Measurements from ENCODE around the gene IFNA5.

Gene IFNA5

GRCh38 chr9:21305213-21305612 lies at the start of gene IFNA5:
Gene IFNA5 (minus strand): TSS chr9:21305313. CDS start chr9:21305256, 57 bp downstream.
- DNase-seq, result no peak

- DNase-seq, result no peak
Measured at GRCh38 chr9:21350787-21351186, 45.7 kb upstream of the IFNA5 start, which contains the start of gene IFNA6. Gene IFNA6 (minus strand): TSS chr9:21350887. CDS start chr9:21350887, 0 bp downstream.

GRCh38 chr9:21348430-21348970 lies 43.4 kb upstream of the IFNA5 start:
- DNase-seq, result no peak

GRCh38 chr9:21340735-21341134 lies 35.6 kb upstream of the IFNA5 start:
- DNase-seq, result no peak

DNA sequence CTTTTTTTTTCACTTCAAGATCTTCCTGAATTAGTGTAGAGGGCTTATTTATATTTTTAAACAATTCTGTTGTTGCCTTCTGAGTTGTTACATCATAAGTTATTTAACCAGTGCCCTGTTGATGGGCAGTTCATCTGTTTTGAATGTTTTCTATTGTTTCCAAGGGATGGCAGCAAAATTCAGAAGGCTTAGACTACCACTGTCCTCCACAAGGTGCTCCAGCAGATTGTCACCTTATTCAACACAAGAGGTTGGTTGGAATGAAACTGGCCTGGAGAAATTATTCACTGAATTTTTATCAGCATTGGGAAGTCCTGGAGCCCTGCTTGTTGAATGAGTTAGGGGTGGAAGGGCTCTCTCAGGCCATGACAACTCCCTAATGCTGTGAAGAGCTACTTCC lies 31.3 kb upstream of the IFNA5 start:
- DNase-seq, result no peak

- peak; percentile 81 to 86 for DNase-seq
Measured at GRCh38 chr9:21334701-21335632, 29.9 kb upstream of the IFNA5 start, which contains the start of gene KLHL9. Gene KLHL9 (minus strand): TSS chr9:21335404. CDS start chr9:21334859, 545 bp downstream.

GRCh38 chr9:21333226-21333625 lies 28.1 kb upstream of the IFNA5 start:
- no peak for DNase-seq

GRCh38 chr9:21331676-21332402 lies 26.7 kb upstream of the IFNA5 start:
- DNase-seq, result no peak

DNA sequence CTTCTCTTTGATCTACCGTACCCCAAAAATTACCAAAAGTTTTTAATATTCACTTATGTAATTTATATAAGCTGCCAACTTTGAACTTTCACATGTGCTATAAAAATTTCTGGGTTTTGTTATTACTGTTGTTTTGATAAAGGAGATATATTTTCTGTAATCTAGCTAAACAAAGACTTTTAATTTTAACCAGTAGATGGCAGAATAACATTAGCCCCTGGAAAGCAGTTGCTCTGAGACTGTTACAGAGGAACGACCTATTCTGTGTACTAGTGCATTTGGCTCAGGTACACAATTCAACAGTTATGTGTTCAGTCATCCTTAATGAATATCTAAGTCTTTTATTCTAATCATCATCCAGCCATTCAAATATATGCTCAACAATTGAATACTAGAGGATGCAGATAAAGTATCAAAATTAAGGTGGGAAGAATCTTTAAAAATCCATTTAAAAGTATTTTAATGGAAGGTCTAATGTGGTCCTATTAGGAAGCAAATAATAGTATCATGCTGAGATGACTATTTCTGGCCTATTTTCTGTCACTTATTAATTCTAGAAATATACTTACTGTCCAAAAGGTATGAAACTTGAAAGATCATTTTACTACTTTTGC lies 21.5 kb upstream of the IFNA5 start:
- DNase-seq, result peak in 1 of 2 donors; percentile 48

DNA sequence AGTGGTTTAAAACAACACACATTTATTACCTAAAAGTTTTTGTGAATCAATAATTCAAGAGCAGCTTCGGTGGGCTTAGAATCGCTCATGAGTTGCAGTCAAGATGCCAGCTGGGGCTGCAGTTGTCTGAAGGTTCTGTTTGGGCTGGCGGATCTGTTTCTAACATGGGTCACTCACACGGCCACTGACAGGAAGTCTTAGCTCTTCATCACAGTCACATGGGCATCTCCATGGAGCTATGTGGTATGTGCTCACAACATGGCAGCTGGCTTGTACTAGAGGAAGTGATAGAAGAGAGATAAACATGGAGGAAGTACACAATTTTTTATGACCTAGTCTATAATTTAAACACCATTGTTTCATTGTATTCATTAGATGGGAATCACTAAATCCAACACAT lies 18.9 kb upstream of the IFNA5 start:
- DNase-seq, result no peak

GRCh38 chr9:21322911-21323461 lies 17.9 kb upstream of the IFNA5 start:
- peak in 1 of 2 donors; percentile 79 for DNase-seq

DNA sequence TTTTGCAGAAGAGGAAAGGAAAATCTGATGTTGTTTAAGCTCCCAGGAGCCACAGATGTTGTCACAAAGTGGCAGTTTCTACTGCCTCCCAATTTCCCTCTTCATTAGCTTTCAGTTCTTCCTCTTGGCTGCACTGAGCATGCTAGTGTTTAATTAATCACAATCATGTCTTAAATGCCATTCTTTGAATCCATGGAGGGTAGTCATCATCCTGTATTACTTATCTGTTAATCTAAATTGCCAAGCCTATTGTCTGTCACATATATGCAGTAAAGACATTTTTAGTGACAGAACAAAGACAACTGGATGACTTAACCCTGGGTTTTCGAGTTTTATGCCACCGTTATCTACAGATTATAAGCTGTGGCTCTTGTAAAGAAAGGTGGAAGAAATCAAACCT lies 15.4 kb upstream of the IFNA5 start:
- DNase-seq, result no peak

GRCh38 chr9:21317956-21318923 lies 13.1 kb upstream of the IFNA5 start:
- peak in 1 of 2 donors; percentile 42 for DNase-seq

DNA sequence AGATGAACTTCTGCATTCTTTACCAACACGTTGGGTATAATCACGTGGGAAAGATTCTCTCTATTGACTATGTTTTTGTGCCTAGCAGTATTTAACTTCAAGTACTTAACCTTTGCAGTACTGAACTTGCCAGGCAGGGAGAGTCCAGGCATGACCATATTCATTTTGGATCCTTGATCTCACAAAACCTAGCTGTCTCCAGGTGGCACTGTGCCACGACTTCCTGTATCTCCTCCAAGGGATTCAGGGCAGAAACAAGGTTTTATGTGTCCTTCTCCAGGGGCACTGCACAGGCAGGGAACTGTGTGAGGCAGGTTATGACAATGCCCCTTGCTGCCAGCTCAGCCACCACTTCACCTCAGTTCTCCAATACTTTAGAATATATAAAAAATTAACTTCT lies 11.7 kb upstream of the IFNA5 start:
- DNase-seq, result no peak

DNA sequence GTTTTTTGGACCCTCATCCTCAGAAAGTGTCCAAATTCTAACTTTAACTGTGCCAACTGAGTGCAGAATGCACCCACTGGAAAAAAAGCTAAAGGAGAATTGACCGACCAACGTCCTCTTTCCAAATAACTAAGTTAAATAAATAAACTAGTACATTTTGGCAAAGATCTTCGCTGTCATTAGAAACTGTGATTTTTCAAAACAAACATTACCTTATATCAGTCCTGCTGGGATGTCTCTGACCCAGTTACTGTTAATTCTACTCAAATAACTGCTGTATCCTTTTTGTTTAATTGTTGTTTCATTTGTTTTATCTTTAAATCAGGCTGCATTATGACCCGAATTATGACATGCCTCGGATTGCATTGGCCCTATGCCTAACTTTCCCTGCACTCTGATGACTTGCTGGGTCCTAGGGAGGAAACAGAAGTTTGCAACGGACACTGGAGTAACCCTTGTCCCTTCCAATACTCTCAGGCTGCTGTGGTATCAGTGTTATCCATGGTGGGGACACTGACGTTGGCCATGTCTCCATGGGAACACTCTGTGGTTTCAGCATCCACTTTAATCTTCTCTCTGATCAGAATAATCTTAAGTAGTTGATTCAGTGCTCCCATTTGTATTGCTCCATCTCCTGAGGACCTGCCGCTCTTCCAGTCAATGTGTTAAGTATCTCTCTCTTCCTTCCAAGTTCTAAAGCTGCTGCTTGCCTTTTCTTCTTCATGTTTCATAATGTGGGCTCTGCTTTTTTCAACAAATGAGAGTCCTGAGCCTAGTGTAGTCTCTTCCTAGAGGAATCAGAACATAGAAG lies 11.1 kb upstream of the IFNA5 start:
- DNase-seq, result no peak

DNA sequence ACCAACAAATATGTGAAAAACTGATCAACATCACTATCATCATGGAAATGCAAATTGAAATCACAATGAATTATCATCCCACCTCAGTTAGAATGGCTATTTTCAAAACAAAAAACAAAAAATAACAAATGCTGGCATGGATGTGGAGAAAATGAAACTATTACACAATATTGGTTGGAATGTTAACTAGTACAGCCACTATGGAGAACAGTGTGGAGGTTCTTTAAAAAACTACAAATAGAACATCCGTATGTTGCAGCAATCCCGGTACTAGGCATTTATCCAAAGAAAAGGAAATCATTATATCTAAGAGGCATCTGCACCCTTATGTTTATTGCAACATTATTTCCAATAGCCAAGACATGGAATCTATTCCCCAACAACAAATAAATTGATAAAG lies 9.0 kb upstream of the IFNA5 start:
- DNase-seq, result no peak

GRCh38 chr9:21311889-21312288 lies 6.8 kb upstream of the IFNA5 start:
- no peak for DNase-seq

DNA sequence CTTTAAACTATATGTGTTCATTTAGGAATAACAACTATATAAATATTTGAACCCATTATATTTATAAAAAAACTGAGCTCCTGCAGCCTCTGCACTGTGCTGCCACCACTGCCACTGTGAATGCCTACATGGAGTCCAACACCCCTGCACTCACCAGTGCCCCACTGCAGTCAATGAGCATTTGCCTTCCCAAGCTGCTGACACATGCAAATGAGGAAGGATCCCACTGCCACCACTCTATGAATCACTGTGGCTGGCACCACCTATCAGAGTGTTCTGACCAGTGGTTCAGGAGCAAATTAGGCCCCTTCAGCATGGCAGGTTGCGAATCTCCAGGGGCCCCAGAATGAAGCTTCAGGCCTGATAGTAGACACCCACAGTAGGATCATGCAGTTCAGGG lies 9.1 kb downstream of the IFNA5 start:
- DNase-seq, result no peak

DNA sequence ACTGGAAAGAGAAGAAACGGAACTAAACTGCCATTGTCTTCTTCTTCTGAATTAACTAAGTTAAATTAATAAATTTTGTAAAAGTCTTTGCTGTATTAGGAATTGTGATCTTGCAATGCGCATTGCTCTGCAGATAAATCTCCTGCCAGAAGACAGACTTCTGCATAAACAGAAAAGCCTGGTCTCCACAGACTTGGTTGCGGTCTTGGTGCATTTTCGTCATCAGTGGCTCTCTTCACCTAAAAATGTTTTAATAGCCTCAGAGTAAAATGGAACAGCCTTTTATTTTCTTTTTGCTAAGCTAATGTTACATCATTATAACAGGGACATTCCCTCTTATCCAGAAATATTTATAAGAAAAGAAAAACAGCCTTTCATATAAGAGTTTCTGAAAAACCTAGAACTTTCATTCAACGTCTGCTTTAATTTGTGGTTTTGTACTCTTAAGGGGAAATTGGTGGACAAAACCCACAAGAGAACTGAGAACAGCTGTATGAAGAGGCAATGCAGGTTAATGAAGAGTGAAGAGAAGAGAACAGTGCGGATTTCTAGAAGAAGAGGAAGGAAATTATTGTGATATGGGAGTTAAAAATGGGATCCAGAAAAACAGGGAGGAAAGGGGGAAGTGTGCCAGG lies 10.1 kb downstream of the IFNA5 start:
- no peak for DNase-seq

GRCh38 chr9:21294364-21294774 lies 10.7 kb downstream of the IFNA5 start:
- no peak for DNase-seq
